ENCODE results near the gene EPHB2. TPM values are rescaled to one million over a fixed set of nuclear protein-coding genes. Genes with fewer than 3 reads are reported as not detected.

The EPHB2 gene
- total RNA-seq, 2 experiments from 2014 or later = 0.08 TPM; not detected in 1

DNA sequence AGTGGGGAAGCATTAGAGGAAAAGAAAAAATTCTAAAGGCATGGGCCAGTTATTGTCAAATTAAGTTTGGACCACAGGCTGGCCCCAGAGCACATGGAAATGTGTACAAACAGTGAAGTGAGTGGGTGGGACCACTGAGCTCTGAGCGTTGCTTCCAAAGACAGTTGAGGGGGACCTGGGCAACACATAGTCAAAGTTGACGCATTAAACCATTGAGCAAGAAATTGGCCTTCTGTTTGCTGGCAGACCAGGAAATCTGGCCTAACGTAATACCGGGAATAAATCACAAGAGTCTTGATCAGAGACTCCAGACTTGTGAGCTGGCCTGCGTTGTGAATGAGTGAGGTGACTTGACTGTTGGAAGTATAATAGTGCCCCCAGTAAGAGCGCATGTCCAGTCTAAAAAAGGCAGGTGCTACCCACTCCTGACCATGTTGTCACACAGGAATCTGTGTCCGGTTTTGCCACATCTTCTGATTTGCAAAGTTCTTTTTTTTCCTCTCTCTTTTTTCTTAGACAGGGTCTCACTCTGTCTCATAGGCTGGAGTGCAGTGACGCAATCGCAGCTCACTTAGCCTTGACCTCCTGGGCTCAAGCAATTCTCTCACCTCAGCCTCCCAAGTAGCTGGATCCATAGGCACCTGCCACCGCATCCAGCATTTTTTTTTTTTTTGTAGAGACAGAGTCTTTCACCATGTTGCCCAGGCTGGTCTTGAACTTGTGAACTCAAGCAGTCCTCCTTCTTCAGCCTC, 10.7 kb downstream of the EPHB2 start:
- peaks cover 7 to 10% of the 10 kb centered on the region in 2 experiments for H3K27me3 ChIP-seq (ENCODE audit: control insufficient read depth in 1 of 2, insufficient read depth in 2 of 2, low read length in 2 of 2)
- intact Hi-C loops (cut with DNase I, micrococcal nuclease) = no loop called here
- H3K27me3 Mint-ChIP-seq = peaks cover 38% of the 10 kb centered on the region
- no peak overlapping the region for H3K4me3 Mint-ChIP-seq
- ChIA-PET POLR2A (no interaction called here), CTCF (no interaction called here)
- no peaks in the 10 kb centered on the region for H3K9me3 Mint-ChIP-seq
- no peaks in the 10 kb centered on the region for H3K9me3 ChIP-seq (ENCODE audit: control insufficient read depth in 1 of 2, insufficient read depth in 1 of 2, low read length in 2 of 2)
- H3K27ac Mint-ChIP-seq = no peak overlapping the region
- H3K4me1 Mint-ChIP-seq (ENCODE audit: low read depth) = no peaks in the 10 kb centered on the region
- no peak overlapping the region for H3K4me3 ChIP-seq (ENCODE audit: low read length)
- ATAC-seq (ENCODE audit: poor library complexity) (no peak), DNase-seq (no peak)
- TF ChIP-seq, protein P1, sequence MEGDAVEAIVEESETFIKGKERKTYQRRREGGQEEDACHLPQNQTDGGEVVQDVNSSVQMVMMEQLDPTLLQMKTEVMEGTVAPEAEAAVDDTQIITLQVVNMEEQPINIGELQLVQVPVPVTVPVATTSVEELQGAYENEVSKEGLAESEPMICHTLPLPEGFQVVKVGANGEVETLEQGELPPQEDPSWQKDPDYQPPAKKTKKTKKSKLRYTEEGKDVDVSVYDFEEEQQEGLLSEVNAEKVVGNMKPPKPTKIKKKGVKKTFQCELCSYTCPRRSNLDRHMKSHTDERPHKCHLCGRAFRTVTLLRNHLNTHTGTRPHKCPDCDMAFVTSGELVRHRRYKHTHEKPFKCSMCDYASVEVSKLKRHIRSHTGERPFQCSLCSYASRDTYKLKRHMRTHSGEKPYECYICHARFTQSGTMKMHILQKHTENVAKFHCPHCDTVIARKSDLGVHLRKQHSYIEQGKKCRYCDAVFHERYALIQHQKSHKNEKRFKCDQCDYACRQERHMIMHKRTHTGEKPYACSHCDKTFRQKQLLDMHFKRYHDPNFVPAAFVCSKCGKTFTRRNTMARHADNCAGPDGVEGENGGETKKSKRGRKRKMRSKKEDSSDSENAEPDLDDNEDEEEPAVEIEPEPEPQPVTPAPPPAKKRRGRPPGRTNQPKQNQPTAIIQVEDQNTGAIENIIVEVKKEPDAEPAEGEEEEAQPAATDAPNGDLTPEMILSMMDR (IDR thresholded peaks at IDR 0.05) = no peak
- no peaks in the 10 kb centered on the region for H3K36me3 ChIP-seq (ENCODE audit: insufficient read depth, low read length)
- no peaks in the 10 kb centered on the region for H3K4me1 ChIP-seq (ENCODE audit: insufficient read depth, low read length)
- no peak overlapping the region for H3K27ac ChIP-seq (ENCODE audit: low read depth in 1 of 2, low read length in 2 of 2)
- H3K36me3 Mint-ChIP-seq (ENCODE audit: low read depth) = no peaks in the 10 kb centered on the region

DNA sequence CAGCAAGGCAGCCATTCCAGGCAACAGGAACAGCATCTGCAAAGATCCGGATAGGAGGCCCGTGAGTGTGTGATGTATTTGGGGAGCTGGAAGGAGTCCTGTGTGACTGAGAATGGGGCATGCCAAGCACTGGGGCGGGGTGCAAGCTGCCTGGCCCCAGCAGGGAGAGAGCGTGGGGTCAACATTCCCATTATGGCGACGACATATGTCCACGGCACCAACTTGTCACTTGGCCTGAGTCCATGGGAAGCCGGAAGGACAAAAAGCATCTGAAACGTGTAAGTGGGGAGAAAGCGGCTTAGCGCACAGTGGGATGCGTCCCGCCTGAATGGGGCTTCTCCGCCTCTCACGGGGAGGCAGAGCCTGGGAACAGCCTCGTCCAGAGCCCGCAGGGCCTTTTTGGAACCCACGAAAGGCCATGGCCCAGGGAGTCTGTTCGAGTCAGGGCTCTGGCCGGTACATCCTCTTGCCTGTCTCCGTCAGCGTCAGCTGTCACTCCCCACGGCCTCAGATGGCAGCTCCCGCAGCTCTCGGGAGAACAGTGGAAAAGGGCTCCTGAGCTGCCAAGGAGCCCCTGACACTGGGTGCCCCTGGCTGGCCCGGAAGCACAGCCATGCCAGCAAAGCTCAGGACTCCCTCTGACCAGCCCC, 12.4 kb downstream of the EPHB2 start:
- ATAC-seq (ENCODE audit: poor library complexity) (no peak), DNase-seq (no peak)
- peaks cover 6 to 7% of the 10 kb centered on the region in 2 experiments for H3K27me3 ChIP-seq (ENCODE audit: control insufficient read depth in 1 of 2, insufficient read depth in 2 of 2, low read length in 2 of 2)
- H3K4me1 ChIP-seq (ENCODE audit: insufficient read depth, low read length) = no peaks in the 10 kb centered on the region
- POLR2A ChIA-PET = no interaction called here
- intact Hi-C loops (cut with DNase I, micrococcal nuclease) = no loop called here
- Mint-ChIP-seq H3K27ac (no peak overlapping the region), H3K27me3 (peaks cover 43% of the 10 kb centered on the region), H3K9me3 (no peaks in the 10 kb centered on the region), H3K4me3 (no peak overlapping the region), H3K36me3 (ENCODE audit: low read depth) (no peaks in the 10 kb centered on the region), H3K4me1 (ENCODE audit: low read depth) (no peaks in the 10 kb centered on the region)
- TF ChIP-seq, protein P1 (IDR thresholded peaks at IDR 0.05) = no peak
- no peak overlapping the region for H3K4me3 ChIP-seq (ENCODE audit: low read length)
- CTCF ChIA-PET = no interaction called here
- no peaks in the 10 kb centered on the region for H3K9me3 ChIP-seq (ENCODE audit: control insufficient read depth in 1 of 2, insufficient read depth in 1 of 2, low read length in 2 of 2)
- H3K27ac ChIP-seq (ENCODE audit: low read depth in 1 of 2, low read length in 2 of 2) = no peak overlapping the region
- H3K36me3 ChIP-seq (ENCODE audit: insufficient read depth, low read length) = no peaks in the 10 kb centered on the region

DNA sequence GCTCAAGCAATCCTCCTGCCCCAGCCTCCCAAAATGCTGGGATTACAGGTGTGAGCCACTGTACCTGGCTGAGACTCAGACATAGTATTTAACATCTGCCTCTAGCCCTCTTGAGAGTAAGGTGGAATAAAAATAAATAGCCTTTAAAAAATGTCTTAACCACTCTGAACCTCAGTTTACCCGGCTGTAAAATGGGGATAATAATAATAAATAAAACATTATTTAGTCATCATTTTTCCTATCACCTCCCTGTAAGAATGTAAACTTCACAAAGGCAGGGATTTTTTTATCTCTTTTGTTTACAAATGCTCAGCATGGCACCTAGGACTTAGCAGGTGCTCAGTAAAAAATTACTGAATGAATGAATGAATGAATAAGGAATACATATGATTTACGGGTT, 17.2 kb downstream of the EPHB2 start:
- H3K4me3 Mint-ChIP-seq = no peak overlapping the region
- H3K4me1 ChIP-seq (ENCODE audit: insufficient read depth, low read length) = no peaks in the 10 kb centered on the region
- H3K27ac Mint-ChIP-seq = no peak overlapping the region
- H3K36me3 ChIP-seq (ENCODE audit: insufficient read depth, low read length) = no peaks in the 10 kb centered on the region
- no peak overlapping the region for H3K27ac ChIP-seq (ENCODE audit: low read depth in 1 of 2, low read length in 2 of 2)
- H3K9me3 Mint-ChIP-seq = no peaks in the 10 kb centered on the region
- ChIA-PET POLR2A (no interaction called here), CTCF (no interaction called here)
- TF ChIP-seq, protein P1 (IDR thresholded peaks at IDR 0.05) = no peak
- no peak overlapping the region for H3K4me3 ChIP-seq (ENCODE audit: low read length)
- H3K27me3 Mint-ChIP-seq = peaks cover 28% of the 10 kb centered on the region
- H3K4me1 Mint-ChIP-seq (ENCODE audit: low read depth) = no peaks in the 10 kb centered on the region
- ATAC-seq (ENCODE audit: poor library complexity) (no peak), DNase-seq (no peak)
- intact Hi-C loops (cut with DNase I, micrococcal nuclease) = no loop called here
- H3K27me3 ChIP-seq (ENCODE audit: control insufficient read depth in 1 of 2, insufficient read depth in 2 of 2, low read length in 2 of 2) = peaks cover 6 to 7% of the 10 kb centered on the region in 2 experiments
- no peaks in the 10 kb centered on the region for H3K9me3 ChIP-seq (ENCODE audit: control insufficient read depth in 1 of 2, insufficient read depth in 1 of 2, low read length in 2 of 2)
- H3K36me3 Mint-ChIP-seq (ENCODE audit: low read depth) = no peaks in the 10 kb centered on the region
